GM04503 (cell line): ENCODE results near the gene IGDCC3.

Source experiments
- DNase-seq: peaks from one replicate; pipeline ENCODE4 v3.0.0-alpha.2; 2012; ENCODE audit warnings: low read depth

The IGDCC3 gene

DNA sequence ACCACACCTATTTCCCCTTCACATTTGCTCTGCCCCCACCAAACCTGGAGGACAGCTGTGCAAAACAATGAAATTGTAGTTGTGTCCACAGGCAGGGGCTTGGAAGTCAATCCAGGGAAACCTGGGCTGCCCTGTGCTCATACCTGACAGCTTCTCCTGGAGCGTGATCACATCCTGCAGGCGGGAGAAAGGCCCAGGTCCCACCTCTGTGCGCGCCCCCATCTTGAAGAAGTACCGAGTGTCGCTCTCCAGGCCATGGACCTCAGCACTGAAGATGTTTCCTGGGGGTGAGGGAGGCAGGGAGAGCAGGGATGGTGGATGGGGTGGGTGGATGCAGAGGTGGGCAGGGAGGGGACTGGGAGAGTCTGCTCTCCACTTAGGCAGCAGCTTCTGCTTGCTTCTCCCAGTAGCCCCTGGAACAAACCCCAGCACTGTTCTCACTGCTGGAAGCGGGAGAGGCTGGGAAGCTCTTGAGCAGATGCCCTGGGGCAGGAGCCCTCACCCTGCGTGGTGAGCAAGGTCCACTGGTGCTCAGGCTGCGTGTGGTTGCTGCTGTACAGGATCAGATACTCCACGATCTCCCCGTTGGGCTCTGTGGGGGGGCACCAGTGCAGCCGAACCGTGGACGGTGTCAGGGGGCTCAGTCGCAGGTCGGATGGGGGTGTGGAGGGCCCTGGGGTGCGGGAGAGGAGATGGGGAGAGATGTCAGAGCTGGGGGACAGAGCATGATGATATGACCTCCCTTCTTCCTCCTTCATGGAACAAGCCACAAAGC is 10.7 kb upstream of the IGDCC3 start:
- DNase-seq, result no peak

DNA sequence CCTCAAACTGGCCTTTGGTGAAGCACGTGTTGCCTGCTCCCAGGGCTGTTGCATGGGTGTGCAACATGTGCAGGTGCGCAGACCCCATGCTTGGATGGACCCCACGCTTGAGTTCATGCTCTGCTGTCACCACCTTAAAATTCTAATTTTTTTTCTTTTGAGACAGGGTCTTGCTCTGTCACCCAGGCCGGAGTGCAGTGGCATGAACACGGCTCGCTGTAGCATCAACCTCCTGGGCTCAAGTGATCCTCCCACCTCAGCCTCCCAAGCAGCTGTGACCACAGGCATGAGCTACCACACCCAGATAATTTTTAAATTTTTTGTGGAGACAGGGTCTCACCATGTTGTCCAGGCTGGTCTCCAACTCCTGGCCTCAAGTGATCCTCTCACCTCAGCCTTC is 9.1 kb upstream of the IGDCC3 start:
- no peak for DNase-seq

DNA sequence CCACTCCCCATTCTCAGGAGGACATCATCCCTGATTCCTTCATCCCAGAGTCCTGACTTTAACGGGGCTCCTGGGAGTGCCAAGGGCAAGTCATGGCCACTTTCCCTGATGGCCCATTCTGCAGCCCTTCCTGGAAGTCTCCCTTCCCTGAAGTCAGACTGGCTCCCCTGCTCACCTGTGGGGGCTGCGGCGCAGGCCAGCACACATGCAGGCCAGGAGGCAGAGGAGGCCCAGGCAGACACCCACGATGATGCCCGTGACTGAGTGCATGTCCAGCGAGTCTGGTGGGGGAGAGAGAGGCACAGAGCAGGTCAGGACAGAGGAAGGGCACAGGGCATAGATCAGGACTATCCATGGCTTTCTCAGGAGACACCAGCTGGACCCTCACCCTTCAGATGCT is 8.6 kb upstream of the IGDCC3 start:
- DNase-seq, result no peak

DNA sequence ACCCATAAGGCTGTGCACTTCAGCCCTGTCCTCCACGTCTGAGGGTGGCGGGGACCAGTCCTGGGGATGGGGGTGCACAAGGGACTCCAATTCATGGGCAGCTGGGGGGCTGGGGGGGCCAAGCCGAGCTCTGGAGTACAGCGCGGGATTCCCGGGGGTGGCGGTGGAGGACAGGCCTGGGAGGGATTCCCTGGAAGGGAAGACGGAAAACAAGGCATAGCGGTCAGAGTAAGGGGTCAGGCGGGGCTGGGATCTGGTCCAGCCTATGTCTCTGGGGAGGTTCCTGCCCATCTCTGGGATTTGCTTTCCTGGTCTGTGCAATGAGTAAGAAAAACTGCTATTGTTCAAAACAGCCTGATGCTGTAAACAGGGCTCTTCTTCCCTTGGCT is 8.1 kb upstream of the IGDCC3 start:
- DNase-seq, result no peak

DNA sequence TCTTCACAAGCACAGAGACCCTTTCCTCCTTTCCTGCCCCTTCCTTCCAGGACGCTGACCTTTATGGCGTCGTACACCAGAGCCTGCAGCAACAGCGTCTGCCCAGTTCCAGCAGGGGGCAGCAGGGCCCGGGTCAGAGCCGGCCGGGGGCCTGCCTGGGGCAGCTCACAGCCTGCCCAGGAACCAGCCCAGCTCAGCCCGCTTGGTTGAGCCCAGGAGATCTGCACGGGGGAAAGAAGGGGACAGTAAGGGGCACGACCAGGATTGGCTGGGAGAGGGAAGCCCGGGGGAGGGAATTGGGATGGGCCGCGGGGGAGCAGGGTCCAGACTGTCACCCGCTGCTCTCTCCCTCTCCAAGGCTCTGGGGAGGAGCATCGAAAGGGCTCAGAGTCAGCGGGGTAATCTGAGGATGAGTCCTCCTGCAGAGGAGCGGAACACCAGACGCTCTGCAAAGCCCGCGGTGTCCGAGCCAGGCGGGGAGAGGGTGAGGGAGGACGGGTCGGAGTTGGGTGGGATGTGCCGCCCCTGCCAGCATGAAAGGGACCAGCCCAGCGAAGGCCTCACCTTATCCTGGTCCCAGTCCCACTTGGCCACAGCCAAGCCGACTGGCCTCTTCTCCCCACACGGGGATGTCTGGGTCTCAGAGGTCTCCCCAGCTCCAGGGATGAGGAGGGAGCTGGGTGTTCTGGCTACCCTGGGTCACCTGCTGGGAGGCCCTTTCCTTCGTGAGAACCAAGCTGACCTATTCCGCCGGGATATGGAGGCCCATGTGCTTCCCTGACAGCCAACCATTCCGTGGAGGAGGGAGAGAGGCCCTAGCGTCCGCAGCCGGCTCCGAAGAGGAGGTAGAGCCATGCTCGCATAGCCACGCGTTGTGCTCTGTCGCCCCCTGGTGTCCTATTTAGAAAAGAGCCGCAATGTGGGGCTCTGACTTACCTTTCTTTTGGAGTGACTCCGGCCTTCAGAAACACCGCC is 7.4 kb upstream of the IGDCC3 start:
- DNase-seq, result no peak

DNA sequence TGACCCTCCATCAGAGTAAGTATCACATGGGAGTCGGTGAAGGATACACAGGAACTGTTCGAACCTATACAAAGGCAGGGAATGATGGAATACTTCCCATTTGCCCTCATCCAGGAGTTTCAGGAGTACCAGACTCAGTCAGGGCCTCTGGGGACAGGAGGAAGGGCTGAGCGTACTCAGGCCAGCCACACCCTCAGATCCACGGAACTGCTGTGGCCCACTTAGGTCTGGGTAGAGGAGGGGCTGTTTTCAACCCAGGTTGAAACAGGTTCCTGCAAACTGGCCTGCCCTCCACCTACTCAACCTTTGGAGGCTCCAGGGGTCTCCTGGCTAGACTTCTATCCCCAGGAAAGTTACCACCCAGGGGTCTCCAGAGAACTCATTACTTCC is 6.7 kb upstream of the IGDCC3 start:
- no peak for DNase-seq

DNA sequence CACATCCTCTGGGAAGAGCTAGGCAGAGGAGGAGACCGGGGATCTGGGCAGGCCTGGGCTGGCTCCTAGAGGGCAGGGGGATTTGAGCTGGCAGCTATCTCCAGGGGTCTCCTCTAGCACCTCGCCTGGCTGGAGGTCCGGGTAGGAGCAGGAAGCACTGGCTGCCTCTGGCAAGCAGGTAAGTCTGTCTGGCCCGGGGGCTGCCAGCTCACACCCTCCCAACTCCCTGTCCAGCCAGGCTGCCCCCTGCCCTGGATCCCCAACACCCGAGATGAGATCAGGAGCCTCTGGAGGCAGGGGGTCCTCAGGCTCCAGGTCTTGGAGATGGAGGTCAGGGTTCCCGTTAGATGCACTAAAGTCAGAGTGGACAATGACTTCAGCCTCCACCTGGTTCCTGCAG is 6.2 kb upstream of the IGDCC3 start:
- DNase-seq, result no peak

DNA sequence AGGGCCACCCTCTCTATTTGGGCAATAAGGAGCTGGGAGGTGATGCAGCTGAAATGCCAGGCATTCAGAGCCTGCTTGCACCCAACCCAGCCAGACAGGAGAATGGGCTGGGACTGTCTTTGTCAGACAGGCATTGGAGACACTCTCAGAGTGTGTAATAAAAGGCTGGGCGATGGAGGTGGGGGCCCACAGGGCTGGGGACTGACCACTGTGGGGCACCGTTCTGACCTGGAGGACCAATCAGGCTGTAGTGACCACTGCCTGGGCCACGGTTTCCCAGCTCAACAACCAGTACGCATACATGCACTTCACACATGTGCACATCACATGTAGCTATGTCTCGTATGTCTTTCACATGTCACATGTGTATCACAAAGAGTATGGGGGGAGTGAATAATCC is 5.7 kb upstream of the IGDCC3 start:
- DNase-seq, result no peak

DNA sequence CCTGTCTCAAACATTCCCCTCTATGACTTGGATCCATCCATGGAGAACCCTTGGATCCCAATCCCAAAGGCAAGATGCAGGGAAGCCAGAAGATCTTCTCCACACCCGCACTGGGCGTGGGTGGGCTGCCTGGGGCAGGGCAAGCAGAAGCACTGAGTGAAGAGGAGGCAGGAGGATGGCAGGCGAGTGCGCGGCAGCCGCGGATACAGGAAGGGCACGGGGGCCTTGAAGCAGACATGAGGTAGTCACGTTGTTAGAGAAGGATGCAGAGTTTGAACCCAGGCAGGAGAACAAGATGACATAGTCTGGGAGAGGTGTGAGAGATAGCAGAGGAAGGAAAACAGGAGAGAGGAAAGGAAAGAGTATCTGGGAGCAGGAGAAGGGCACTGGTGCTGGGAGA is 5.1 kb upstream of the IGDCC3 start:
- no peak for DNase-seq

DNA sequence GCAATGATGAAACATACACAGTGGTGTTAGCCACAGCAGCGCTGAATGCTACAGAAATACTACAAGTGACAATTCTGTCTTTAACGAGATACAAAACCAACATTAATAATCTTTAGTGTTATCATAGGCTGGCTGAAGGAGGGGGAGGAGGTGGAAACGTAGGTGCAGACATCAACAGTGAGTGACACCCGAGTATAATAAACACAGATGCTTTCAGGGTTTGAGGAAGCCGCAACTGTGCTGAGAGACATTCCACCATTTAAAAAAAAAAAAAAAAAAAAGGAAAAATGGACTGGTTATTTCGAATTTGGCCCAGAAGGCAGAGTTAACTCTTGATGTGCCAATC is 4.3 kb upstream of the IGDCC3 start:
- DNase-seq, result no peak

DNA sequence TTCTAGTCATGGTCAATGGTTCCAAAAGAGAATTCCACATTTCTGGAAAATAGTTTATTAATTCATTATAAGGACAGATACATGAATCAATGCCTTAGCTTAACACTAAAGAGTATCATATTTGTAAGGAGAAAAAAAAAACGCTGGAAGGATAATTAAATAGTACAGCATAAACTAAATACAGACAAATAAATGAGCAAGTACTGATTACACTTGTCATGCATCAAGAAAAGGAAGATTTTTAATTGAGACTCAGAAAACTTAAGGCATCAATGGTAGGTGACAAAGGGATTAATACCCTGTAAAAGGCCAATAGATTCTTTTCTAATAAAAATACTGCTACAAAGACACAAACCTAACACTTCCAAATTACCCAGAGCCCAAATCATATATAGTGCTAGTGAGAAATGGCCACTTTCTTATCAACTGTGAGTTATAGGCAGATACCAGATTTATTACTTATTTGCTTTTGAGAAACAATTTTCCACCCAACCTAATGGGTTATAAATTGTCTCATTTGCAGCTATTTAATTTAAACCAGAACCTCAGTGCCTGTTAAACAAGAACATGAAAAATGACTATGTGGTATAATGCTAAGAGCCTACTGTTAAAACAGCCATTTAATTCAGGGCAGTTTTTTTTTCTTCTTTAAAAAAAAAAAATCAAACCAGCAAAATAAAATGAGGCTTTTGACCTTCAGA is 3.8 kb upstream of the IGDCC3 start:
- DNase-seq, result no peak

DNA sequence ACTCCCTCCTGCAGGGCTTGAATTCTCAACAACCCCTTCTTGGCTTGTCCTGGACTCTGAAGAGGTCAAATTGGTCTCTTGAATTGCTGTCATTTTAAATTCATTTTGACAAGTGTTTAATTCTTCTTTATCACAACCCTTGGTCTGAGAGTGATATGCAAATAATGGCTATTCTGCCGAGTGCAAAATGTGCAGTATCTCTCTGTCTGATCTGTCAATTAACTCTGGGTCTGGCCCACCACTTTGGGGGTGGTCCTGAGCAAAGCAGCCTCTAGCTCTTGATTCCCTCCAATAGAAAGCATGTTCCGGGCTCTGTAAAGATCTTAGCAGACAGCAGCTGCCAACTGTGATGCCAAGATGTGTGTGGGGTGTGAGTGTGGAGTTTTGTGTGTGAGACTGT is 2.2 kb upstream of the IGDCC3 start:
- DNase-seq, result no peak

DNA sequence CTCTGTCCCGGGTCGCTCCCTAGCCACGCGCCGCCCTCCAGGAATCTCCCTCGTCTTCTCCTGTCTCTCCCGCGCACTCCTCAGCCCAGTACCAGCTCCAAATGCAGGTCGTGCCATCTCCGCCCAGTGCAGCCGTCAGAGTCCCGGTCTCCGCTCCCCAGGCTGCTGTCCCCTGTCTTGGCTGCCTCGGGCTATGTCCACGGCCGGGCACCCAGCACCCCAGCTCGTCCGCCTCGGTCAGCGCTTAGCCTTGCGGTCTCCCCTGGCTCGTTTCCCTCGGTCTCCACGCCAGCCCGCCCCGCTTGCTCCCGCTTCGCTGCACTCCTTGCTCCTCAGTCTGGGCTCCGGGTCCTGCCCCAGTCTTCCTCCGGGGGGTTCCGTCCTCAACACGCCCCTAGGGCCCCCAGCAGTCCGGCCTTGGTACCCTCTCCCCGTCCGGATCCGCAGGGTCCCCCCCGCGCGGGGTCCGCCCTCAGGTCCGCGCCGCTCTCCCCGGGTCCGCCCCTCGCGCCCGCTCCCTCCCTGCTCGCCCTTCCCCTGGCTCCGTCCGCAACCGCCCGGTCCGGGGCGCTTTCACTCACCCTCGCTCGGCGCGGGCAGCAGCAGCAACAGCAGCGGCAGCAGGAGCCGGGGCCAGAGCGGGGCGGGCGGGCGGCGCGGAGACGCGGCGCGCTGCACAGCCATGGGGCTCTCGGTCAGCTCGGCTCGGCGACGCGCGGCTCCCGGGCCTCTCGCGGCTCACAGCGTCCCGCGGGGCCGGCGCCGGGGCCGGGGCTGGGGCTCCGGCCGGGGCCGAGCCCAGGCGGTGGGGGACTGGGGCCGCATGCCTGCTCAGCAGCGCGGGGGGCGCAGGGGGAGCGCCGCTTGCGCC is 462 bp downstream of the IGDCC3 start:
- DNase-seq, result no peak

DNA sequence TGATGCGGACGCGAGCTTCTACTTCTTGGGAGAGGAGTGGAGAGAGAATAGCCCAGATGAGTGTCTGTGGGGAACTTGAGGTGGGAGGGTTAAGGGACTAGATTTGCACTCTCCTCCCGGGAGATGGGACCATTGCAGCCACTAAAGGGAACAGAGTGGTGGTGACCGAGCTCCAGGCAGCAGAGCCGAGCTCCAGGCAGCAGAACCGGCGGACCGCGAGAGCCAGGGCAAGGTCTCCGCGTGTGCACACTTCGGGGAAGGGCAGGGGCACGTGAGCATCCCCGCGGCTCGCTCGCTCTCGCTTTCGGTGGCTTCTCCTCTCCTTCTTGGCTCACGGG is 1.1 kb downstream of the IGDCC3 start:
- DNase-seq, result no peak

DNA sequence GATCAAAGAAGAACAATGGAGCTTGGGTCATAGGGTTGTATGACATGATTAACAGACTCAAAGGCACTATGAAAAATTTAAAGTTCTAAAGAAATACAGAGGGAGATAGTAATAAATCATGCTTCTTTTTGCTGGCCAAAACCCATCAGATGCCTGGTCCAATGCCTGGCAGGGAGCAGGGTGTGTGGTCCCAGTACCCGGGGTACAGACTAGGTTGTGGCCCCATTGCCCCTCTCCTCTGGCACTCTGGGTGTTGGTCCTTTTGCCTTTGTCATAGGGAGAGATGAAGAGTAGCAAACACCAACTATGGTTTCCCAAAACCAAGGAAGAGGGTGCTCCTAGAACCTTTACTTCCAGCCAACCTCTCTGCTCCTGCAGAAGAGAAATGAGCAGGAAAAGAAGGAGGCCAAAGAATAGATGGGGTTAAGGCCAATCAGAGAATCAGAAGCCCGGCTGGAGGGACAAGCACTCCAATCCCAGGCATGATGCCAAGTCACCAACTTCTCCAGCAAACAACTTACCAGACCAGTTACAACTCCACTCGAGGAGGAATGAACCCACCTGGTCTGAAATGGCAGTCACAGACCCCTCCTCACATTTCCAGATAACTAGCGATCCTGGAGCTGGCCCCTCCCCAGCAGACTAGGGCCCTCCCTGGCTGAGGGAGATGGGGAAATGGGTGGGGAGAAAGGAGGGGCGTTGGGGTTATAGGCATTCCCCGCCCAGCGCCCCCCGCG is 1.8 kb downstream of the IGDCC3 start:
- DNase-seq, result no peak

DNA sequence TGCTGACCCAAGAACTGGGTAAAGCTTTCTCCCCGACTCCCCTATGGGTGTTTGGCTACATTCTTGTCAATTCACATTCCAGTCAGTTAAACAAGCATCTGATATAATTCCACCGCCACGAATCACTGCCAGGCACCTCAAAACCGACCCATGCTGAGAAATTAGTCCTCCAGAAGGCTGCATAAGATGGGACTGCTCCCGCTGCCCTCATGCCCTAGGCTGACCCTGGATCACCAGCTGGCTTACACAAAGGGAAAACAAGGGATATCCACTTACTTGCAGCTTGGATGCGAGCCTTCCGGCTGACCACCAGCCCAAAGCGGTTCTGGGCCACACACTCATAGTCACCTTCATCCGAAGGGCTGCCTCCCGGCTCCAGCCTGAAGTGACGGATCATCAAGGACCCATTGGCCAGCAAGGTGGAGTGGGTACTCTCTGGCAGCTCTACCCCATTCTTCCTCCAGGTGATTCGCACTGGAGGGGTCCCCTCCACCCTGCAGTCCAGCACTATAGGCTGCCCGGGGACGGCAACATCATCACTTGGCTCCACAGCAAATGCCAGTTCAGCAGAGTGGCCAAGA is 2.9 kb downstream of the IGDCC3 start:
- no peak for DNase-seq

DNA sequence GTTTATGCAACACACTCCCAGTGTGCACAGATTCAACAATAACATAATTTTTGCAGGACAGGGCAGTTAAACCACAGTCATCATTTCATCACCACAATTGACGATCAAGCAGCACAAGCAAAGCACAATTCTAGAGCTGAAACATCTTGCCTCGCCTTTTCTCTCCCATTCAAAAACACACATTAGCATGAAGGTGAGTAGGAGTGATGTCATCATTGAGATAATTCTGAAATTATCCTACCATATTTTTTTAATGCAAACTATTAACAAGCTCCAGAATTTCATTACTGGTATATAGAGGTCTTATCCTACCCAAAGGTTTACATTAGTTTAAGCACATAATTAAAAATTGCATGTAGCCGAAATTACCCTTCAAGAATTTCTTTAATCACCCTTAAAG is 3.5 kb downstream of the IGDCC3 start:
- no peak for DNase-seq

DNA sequence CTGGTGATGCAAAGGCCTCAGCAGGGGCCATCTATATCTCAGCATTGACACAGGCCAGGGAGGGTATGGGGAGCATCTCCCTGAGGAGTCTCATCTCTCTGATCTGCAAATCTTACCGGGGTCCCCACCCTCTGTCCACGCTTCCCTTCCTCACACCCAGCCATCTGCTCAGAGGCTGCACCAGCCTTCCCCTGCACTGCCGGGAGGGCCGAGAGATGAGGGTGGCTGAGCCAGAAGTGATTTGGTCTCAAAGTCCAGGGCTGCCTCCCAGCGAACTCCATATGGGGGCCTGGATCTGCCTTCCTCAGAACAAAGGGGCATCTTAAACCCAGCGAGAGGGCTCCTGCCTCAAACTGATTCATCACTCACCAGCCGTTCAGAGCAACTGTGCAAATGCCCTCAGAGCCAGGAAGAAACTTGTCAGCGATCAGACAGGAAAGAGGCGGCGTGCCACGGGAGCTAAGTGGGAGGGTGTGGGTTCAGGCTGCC is 4.6 kb downstream of the IGDCC3 start:
- DNase-seq, result no peak

DNA sequence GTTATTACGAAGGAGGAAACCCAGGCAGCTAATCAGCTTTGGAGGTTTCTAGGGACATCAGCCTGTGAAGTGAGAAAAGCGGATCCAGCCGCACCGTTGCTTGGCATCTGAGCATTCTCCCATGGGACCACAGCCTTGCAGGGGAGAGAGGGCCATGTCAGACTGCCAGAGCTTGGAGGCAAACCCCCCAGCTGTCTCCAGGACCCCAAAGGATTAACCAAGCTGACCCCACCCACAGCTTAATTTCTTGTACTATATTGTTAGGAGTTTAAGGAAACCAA is 5.1 kb downstream of the IGDCC3 start:
- no peak for DNase-seq

DNA sequence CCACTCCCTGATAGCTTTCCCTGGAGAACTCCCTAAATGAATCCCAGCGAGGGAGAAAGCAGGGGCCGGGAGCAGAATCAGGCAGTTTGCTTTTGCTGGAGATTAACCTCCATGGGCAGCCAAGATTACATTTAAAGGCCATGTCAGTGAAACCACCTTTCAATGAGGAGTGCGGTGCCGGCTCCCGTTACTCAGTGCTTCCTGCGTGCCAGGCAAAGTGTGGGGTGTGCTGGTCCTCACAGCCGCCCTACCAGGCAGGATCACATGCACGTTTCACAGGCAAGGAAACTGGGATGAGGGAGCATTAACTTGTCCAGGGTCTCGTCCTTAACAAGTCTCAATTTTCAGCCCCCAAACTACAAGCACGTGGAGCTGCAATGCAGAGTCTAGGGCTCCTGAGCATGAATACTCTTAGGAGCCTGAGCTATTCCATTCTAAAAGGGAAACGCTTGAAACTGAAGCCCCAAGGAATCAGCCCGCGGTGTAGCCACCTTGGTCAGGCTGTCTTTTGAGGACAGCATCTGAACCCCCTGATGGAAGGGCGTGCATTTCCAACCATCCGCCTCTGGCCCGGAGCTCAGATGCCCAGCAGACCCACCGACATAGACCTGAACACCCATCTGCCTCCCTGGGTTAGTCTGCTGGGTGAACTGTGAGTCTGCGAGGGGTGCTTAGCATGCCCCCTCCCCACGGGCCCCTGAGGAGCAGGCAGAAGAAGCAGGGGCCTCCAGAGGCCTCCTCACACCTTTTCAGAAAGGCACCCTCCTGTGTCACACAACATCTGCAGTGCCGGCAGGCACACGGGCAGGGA is 5.6 kb downstream of the IGDCC3 start:
- DNase-seq, result no peak
